ENCODE measurements around the gene C10orf88.

The C10orf88 gene

DNA sequence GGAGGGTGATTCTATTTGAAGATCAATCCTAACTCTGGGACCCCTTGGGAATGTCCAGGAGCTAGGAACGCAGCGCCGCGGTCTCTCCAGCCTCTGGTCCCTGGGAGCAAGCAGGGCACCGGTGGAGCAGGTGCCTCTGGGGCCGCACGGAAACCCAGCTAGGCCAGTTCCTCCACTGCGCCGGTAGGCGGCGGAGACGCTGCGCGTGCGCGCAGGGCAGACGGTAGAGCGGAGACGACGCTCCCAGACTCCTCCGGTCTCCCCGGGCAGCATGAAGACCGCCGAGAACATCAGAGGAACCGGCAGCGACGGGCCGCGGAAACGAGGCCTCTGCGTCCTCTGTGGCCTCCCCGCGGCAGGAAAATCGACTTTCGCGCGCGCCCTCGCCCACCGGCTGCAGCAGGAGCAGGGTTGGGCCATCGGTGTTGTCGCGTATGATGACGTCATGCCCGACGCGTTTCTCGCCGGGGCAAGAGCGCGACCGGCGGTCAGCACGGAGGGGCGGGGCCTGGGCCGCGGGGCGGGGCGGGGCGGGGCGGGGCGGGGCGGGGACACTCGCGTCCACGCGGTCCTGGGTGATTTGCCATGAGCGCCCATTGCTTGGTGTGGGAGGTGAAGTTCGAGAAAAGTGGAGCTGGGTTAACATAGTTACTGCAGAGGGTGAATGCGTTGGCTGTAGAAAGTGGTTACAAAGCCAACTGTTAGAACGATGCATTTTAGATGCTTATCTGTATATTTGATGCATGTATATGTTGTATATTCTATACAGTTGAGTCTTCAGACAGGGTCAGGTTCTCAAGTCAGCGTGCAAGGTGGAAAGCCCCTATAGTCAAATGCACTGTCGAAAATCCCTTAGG lies 26.4 kb upstream of the C10orf88 start, which contains the start of gene PSTK:
Gene PSTK, plus strand, starts transcription at position 193 of the 857 bp plus-strand sequence. Its CDS starts 79 bp downstream, at position 272.
- Histone ChIP-seq H3K4me1 (peaks cover 0 to 13% (median 6%) of the 10 kb centered on the region in 4 donors), H3K36me3 (peaks cover 0 to 7% (median 0%) of the 10 kb centered on the region in 3 donors), H3K9me3 (no peaks in the 10 kb centered on the region), H3K4me3 (peak within 1 kb of the TSS; percentile 64 to 88), H3K27me3 (no peaks in the 10 kb centered on the region), H3K27ac (peak within 1 kb of the TSS; percentile 81 to 90)
- intact Hi-C loops (cut with DNase I; ENCODE audit: low total_unique reads) = loop anchor here (1.0 kb wide), 1 partner anchor 28 kb away; the partner anchor contains the start of gene IKZF5
- TF ChIP-seq, protein P1, sequence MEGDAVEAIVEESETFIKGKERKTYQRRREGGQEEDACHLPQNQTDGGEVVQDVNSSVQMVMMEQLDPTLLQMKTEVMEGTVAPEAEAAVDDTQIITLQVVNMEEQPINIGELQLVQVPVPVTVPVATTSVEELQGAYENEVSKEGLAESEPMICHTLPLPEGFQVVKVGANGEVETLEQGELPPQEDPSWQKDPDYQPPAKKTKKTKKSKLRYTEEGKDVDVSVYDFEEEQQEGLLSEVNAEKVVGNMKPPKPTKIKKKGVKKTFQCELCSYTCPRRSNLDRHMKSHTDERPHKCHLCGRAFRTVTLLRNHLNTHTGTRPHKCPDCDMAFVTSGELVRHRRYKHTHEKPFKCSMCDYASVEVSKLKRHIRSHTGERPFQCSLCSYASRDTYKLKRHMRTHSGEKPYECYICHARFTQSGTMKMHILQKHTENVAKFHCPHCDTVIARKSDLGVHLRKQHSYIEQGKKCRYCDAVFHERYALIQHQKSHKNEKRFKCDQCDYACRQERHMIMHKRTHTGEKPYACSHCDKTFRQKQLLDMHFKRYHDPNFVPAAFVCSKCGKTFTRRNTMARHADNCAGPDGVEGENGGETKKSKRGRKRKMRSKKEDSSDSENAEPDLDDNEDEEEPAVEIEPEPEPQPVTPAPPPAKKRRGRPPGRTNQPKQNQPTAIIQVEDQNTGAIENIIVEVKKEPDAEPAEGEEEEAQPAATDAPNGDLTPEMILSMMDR (IDR thresholded peaks at IDR 0.05) = peak; percentile 96 to 99
- DNase-seq = peak; percentile 85 to 93

DNA sequence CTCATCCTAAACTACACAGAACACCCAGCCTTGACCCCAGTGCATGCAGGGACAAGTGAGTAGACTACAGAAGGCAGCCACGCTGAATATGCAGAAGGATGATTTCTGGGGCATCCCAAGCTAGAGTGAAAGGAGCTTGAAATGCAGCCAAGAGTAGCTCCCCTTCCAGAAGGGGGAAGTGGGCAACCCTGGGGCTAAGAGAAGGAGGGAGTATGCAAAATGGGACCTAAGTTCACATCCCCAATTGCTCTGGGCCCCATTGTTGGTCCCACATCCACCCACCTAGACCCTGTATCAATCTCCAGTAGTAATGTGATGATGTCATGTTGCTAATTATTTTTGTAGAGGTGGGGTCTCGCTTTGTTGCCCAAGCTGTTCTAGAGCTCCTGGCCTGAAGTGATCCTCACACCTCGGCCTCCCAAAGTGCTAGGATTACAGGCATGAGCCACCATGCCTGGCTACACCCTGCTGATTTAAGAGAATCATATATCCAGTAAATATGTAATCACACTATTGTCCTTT lies 20.6 kb upstream of the C10orf88 start:
- Histone ChIP-seq H3K4me1 (peaks cover 0 to 3% (median 1%) of the 10 kb centered on the region in 4 donors), H3K27me3 (no peaks in the 10 kb centered on the region), H3K27ac (no peak overlapping the region), H3K9me3 (no peaks in the 10 kb centered on the region), H3K4me3 (no peak overlapping the region), H3K36me3 (no peaks in the 10 kb centered on the region)
- DNase-seq = no peak
- TF ChIP-seq, protein P1 (IDR thresholded peaks at IDR 0.05) = no peak
- intact Hi-C loops (cut with DNase I; ENCODE audit: low total_unique reads) = no loop called here

DNA sequence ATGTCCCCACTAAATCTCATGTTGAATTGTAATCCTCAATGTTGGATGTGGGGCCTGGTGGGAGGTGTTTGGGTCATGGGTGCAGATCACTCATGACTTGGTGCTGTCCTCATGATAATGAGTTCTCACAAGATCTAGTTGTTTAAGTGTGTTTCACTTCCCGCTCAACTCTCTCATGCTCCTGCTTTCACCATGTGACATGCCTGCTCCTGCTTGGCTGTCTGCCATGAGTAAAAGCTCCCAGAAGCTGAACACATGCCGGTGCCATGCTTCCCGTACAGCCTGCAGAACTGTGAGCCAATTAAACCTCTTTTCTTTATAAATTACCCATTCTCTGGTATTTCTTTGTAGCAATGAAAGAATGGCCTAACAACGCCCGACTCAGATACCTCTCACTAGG lies 20.0 kb upstream of the C10orf88 start:
- no peaks in the 10 kb centered on the region for H3K4me1 ChIP-seq

DNA sequence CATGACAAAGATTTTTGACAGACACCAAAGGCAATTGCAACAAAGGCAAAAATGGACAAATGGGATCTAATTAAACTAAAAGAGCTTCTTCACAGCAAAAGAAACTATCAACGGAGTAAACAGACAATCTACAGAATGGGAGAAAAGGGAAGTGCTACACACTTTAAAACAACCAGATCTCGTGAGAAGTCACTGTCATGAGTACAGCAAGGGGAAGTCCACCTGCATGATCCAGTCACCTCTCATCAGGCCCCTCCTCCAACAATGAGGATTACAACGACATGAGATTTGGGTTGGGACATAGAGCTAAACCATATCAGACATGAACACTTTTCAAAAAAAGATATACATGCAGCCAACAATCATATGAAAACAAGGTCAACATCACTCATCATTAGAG lies 14.7 kb upstream of the C10orf88 start:
- H3K4me3 ChIP-seq = no peak overlapping the region
- no peaks in the 10 kb centered on the region for H3K4me1 ChIP-seq
- TF ChIP-seq, protein P1 (IDR thresholded peaks at IDR 0.05) = no peak
- H3K27me3 ChIP-seq = no peaks in the 10 kb centered on the region
- intact Hi-C loops (cut with DNase I; ENCODE audit: low total_unique reads) = no loop called here
- no peak overlapping the region for H3K27ac ChIP-seq
- H3K36me3 ChIP-seq = peaks cover 0 to 10% (median 6%) of the 10 kb centered on the region in 3 donors
- H3K9me3 ChIP-seq = peaks cover 0 to 29% (median 22%) of the 10 kb centered on the region in 3 donors
- DNase-seq = no peak

More for the DNA sequence above, 20.0 kb upstream of the C10orf88 start:
- intact Hi-C loops (cut with DNase I; ENCODE audit: low total_unique reads) = no loop called here
- Histone ChIP-seq H3K4me3 (no peak overlapping the region), H3K27me3 (no peaks in the 10 kb centered on the region), H3K27ac (no peak overlapping the region), H3K36me3 (no peaks in the 10 kb centered on the region), H3K9me3 (peaks cover 0 to 2% (median 0%) of the 10 kb centered on the region in 3 donors)
- TF ChIP-seq, protein P1 (IDR thresholded peaks at IDR 0.05) = no peak
- DNase-seq = no peak

DNA sequence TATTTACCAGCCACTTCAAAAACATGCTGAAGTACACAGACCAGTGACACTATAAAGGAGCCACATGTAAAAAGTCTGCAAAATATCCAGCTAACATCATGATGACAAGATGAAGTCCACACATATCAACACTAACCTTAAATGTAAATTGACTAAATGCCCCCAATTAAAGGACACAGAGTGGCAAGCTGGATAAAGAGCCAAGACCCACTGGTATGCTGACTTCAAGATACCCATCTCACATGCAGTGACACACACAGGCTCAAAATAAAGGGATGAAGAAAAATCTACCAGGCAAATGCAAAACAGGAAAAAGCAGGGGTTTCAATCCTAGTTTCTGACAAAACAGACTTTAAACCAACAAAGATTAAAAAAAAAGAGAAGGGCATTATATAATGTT lies 12.9 kb upstream of the C10orf88 start:
- no peaks in the 10 kb centered on the region for H3K27me3 ChIP-seq
- H3K9me3 ChIP-seq = peaks cover 0 to 29% (median 22%) of the 10 kb centered on the region in 3 donors
- H3K27ac ChIP-seq = no peak overlapping the region
- intact Hi-C loops (cut with DNase I; ENCODE audit: low total_unique reads) = no loop called here
- H3K4me1 ChIP-seq = no peaks in the 10 kb centered on the region
- TF ChIP-seq, protein P1 (IDR thresholded peaks at IDR 0.05) = no peak
- DNase-seq = no peak
- peaks cover 0 to 10% (median 6%) of the 10 kb centered on the region in 3 donors for H3K36me3 ChIP-seq
- H3K4me3 ChIP-seq = no peak overlapping the region
